ENCODE results near the gene EVI2A. TPM values are rescaled to one million over a fixed set of nuclear protein-coding genes. Genes with fewer than 3 reads are reported as not detected.
A peak's percentile ranks its signal among the peaks of the same experiment; 100 is the strongest.

The EVI2A gene, protein sequence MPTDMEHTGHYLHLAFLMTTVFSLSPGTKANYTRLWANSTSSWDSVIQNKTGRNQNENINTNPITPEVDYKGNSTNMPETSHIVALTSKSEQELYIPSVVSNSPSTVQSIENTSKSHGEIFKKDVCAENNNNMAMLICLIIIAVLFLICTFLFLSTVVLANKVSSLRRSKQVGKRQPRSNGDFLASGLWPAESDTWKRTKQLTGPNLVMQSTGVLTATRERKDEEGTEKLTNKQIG
- total RNA-seq, result 1 to 10 TPM; 2.9 to 5.5 (median 4.2) TPM

DNA sequence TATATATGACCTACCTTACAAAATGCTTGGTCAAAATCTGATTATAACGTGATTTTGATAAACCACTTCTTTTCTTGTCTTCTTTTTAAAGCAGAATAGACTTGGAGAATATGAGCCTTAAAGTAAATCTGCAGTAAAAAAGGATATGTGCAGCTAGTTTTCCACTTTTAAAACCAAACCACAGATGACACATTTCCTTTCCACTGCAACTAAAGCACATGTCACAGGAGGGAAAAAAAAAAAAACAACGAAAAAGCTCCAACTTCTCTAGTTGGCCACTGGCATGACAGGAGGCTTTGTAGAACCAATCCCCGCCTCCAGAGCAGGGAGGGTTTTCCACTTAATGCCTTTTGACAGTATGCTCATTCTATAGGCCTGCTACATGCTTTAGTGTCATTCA lies at the start of gene EVI2A:
Gene EVI2A (minus strand): TSS at position 142 of the 400 bp plus-strand sequence. CDS start 2,609 bp downstream, outside the sequence.
- Histone ChIP-seq H3K9me3 (no peaks in the 10 kb centered on the region), H3K36me3 (peaks cover 0 to 8% (median 0%) of the 10 kb centered on the region in 3 donors), H3K4me3 (peak within 1 kb of the TSS in 2 of 4 donors; percentile 24 to 28), H3K27ac (peak within 1 kb of the TSS in 3 of 4 donors; percentile 51 to 76 (median 62)), H3K4me1 (peaks cover 0 to 6% (median 2%) of the 10 kb centered on the region in 4 donors), H3K27me3 (no peaks in the 10 kb centered on the region)
- DNase-seq (ENCODE audit: low spot score in 2 of 2), result no peak
- WGBS, 2 donors, result 60 to 68% methylated on average over 3 of the region's 3 CpGs
- peak in 1 of 2 donors; percentile 43 for TF ChIP-seq EP300 (IDR thresholded peaks at IDR 0.05)
- TF ChIP-seq, protein P1, sequence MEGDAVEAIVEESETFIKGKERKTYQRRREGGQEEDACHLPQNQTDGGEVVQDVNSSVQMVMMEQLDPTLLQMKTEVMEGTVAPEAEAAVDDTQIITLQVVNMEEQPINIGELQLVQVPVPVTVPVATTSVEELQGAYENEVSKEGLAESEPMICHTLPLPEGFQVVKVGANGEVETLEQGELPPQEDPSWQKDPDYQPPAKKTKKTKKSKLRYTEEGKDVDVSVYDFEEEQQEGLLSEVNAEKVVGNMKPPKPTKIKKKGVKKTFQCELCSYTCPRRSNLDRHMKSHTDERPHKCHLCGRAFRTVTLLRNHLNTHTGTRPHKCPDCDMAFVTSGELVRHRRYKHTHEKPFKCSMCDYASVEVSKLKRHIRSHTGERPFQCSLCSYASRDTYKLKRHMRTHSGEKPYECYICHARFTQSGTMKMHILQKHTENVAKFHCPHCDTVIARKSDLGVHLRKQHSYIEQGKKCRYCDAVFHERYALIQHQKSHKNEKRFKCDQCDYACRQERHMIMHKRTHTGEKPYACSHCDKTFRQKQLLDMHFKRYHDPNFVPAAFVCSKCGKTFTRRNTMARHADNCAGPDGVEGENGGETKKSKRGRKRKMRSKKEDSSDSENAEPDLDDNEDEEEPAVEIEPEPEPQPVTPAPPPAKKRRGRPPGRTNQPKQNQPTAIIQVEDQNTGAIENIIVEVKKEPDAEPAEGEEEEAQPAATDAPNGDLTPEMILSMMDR (IDR thresholded peaks at IDR 0.05), result no peak

DNA sequence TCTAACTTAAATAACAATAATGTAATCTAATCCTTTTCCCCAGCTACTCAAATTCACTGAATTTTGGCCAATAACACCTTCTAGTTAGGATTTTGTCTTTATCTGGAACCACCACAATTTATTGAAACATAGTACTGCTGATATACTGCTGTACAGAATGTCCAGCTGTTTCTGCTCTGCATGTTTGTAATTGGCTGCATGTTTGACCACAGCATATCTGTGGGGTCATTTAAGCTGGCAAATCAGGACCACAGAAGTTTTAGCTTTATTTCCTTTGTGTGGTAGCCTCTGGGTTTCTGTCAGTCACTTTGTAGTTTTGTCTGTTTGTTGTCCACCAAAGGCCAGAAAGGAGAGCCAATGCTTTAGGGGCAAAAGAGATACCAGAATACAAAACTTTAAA lies 47.8 kb upstream of the EVI2A start:
- Histone ChIP-seq H3K27me3 (no peaks in the 10 kb centered on the region), H3K4me3 (no peak overlapping the region), H3K36me3 (peaks cover 0 to 45% (median 0%) of the 10 kb centered on the region in 3 donors), H3K27ac (no peak overlapping the region), H3K9me3 (no peaks in the 10 kb centered on the region), H3K4me1 (peaks cover 0 to 3% (median 0%) of the 10 kb centered on the region in 4 donors)
- TF ChIP-seq EP300 (IDR thresholded peaks at IDR 0.05) (no peak), POLR2A (IDR thresholded peaks at IDR 0.05) (no peak)
- TF ChIP-seq, protein P1 (IDR thresholded peaks at IDR 0.05), result no peak
- DNase-seq (ENCODE audit: low spot score in 2 of 2), result no peak

DNA sequence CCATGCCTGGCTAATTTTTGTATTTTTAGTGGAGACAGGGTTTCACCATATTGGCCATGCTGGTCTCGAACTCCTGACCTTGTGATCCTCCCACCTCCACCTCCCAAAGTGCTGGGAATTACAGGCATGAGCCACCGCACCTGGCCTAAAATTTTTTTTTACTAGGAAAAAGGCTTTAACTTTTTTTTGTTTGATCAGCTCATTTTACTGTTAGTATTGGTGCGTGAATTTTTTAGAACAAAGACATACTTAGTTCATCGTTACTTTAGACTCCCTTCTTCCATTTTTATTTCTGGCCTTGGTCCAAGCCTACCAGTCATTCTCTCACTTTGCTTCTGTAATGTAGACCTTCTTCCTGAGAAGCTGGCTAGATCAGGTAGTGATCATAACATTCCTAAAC lies 44.7 kb upstream of the EVI2A start:
- TF ChIP-seq EP300 (IDR thresholded peaks at IDR 0.05) (no peak), POLR2A (IDR thresholded peaks at IDR 0.05) (no peak)
- TF ChIP-seq, protein P1 (IDR thresholded peaks at IDR 0.05), result no peak
- WGBS, 2 donors, result 93 to 97% methylated on average over 4 of the region's 4 CpGs
- H3K27me3 ChIP-seq, result no peaks in the 10 kb centered on the region
- no peak overlapping the region for H3K27ac ChIP-seq
- H3K9me3 ChIP-seq, result no peaks in the 10 kb centered on the region
- H3K4me1 ChIP-seq, result no peaks in the 10 kb centered on the region
- no peak for DNase-seq (ENCODE audit: low spot score in 2 of 2)
- H3K36me3 ChIP-seq, result peaks cover 0 to 68% (median 0%) of the 10 kb centered on the region in 3 donors
- no peak overlapping the region for H3K4me3 ChIP-seq

DNA sequence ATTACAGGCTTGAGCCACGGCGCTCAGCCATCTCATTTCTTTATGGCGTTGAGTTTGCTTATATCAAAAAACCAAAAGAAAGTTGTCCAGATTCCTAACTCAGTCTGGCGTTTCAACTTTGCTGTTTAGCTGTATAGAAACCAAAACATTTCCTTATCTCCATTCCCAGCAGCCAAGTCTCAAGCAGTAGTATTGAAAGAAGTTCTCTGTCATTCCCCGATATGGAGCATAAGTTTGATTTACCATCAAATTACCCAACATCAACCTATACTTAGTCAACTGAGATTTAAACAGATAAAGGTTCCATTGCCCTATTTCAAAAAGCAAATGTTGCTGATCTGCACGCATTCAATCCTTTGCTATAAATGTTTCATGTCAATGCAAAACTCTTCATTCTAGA lies 42.6 kb upstream of the EVI2A start:
- Histone ChIP-seq H3K4me3 (no peak overlapping the region), H3K4me1 (no peaks in the 10 kb centered on the region), H3K27me3 (no peaks in the 10 kb centered on the region), H3K27ac (no peak overlapping the region), H3K9me3 (no peaks in the 10 kb centered on the region), H3K36me3 (peaks cover 0 to 80% (median 0%) of the 10 kb centered on the region in 3 donors)
- TF ChIP-seq EP300 (IDR thresholded peaks at IDR 0.05) (no peak), POLR2A (IDR thresholded peaks at IDR 0.05) (no peak)
- TF ChIP-seq, protein P1 (IDR thresholded peaks at IDR 0.05), result no peak
- DNase-seq (ENCODE audit: low spot score in 2 of 2), result no peak
- 94 to 96% methylated on average over 6 of the region's 6 CpGs for WGBS, 2 donors

DNA sequence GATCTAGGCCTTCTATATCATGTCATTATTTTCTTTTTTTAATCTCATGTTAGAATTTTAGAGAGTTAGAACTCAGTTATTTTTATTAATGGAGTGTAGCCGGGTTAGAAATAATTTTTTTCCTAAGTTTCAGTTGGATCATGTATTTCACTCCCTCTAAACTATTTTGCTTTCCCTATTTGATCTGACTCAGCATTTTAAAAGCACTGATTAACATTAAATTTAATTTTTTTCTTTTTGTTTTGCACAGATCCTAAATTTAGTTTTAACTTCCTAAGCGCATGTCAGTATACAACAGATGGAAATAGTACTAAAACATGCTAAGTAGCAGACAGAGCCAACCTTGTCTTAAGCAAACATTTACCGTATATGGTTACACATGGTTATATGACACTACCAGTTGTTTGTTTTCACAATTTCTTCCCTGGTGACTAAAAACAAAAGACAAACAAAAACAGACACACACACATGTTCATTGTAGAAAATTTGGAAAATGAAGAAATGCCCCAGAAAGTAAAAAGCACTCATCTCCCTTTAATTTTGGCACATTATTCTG lies 36.5 kb upstream of the EVI2A start:
- no peaks in the 10 kb centered on the region for H3K4me1 ChIP-seq
- TF ChIP-seq POLR2A (IDR thresholded peaks at IDR 0.05) (no peak), EP300 (IDR thresholded peaks at IDR 0.05) (no peak)
- TF ChIP-seq, protein P1 (IDR thresholded peaks at IDR 0.05), result no peak
- 85% methylated on average over 3 of the region's 3 CpGs for WGBS, 2 donors
- peaks cover 1 to 80% (median 2%) of the 10 kb centered on the region in 3 donors for H3K36me3 ChIP-seq
- H3K4me3 ChIP-seq, result no peak overlapping the region
- no peaks in the 10 kb centered on the region for H3K9me3 ChIP-seq
- DNase-seq (ENCODE audit: low spot score in 2 of 2), result no peak
- H3K27me3 ChIP-seq, result no peaks in the 10 kb centered on the region
- H3K27ac ChIP-seq, result no peak overlapping the region
